Measurements from ENCODE around the gene RHAG. TPM values are rescaled to one million over a fixed set of nuclear protein-coding genes. Genes with fewer than 3 reads are reported as not detected.
A peak's percentile ranks its signal among the peaks of the same experiment; 100 is the strongest.
"Not testable (repeated sequence)": the region's sequence is repeated elsewhere in the genome, so short reads cannot be mapped to it uniquely, and the experiment has no call there.

The RHAG gene
- total RNA-seq (0.35 TPM), polyA plus RNA-seq (ENCODE audit: insufficient read depth in 1 of 8, insufficient read length in 8 of 8, low replicate concordance in 1 of 8) (1 to 10 TPM in 3 of 8 donors, under 1 TPM in 5; 0.20 to 1.5 (median 0.96) TPM)
- long read RNA-seq, donor 1, result 0 reads
- long read RNA-seq, donor 2, result 0 reads
- long read RNA-seq, donor 3, result 0 reads
- long read RNA-seq, donor 4, result 0 reads
- long read RNA-seq, donor 5, partial matches to known transcripts, result 0 of 1 reads
- long read RNA-seq, donor 5, other reads (novel, unspliced or antisense), result 0 of 1 reads
- long read RNA-seq, donor 6, partial matches to known transcripts, result 0 of 1 reads
- long read RNA-seq, donor 6, other reads (novel, unspliced or antisense), result 0 of 1 reads
- long read RNA-seq, donor 7, partial matches to known transcripts, result 0 of 1 reads
- long read RNA-seq, donor 7, other reads (novel, unspliced or antisense), result 0 of 1 reads
- long read RNA-seq, donor 8, result 0 reads
- long read RNA-seq, donor 9, result 0 reads
- long read RNA-seq, donor 10, result 0 reads
- long read RNA-seq, donor 11, result 0 reads

DNA sequence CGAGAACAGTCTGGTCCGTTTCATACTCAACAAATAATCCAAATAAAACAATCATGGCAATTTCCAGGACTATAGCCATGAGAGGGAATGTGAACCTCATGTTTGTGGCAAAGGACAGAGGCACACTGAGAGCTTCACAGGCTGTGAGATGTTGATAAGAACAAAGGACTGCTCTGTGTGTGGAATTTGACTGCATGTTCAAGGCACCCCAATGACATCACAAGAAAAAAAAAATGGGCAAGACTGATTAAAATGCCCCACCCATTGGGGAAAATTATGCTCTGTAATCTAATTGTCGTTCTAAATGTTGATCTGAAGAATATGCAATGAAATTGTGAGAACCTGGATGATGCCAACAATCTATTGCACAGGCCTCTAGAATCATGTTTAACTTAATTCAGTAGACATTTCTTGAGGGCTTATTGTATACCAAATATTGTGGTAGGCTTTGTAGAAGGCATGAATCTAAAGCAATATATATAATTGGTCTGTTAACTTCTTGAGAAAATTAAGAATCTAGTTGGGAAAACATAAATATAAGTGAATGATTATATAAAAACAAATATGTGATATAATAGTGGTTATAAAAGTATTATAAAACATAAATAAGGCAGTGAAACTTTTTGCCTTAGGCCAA is at the start of gene RHAG:
RHAG (minus strand) TSS at position 127 of the 637 bp plus-strand sequence; CDS start at position 100, 27 bp downstream.
- Histone ChIP-seq H3K4me1 (ENCODE audit: control insufficient read depth, insufficient read depth, low read length) (no peaks in the 10 kb centered on the region), H3K27me3 (ENCODE audit: control insufficient read depth, insufficient read depth, low read length) (no peaks in the 10 kb centered on the region), H3K27ac (ENCODE audit: low read length) (no peak within 1 kb of the TSS), H3K9me3 (replicated peaks; ENCODE audit: control insufficient read depth, low read depth, low read length) (no peaks in the 10 kb centered on the region), H3K36me3 (ENCODE audit: control insufficient read depth, insufficient read depth, low read length) (no peaks in the 10 kb centered on the region), H3K4me3 (ENCODE audit: low read length) (no peak within 1 kb of the TSS)
- DNase-seq, result peak; percentile 2
- no CpG with 5 or more reads among the region's 3 CpGs for WGBS (ENCODE audit: insufficient coverage)

DNA sequence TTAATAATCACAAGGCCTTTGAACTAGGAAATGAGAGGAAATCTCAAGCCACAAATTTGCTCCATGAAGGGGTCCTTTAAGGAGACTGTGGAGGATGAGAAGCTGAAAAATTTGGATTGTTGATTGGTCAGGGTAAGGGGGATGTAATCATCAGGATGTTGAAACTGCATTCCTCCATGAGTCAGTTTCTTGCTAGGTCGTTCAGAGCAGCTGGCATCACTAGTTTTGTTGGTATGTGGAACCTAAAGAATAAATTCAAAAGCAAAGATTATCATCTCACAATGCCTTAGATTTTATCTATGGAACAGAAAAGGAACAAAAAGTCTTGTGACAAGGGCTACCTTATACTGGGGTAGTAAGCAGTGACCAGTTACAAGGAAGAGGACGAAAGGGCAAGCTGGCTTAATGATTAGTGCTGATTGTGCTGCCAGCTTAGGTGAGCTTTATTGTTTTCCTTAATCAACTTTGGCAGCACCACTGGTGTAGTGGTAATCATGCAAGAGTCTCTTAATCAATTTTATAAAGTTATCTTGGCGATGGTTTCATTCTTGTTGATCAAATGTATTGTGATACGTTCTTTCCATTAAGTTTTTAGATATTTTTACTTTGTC is 40.1 kb upstream of the RHAG start:
- no peak overlapping the region for H3K4me3 ChIP-seq (ENCODE audit: low read length)

DNA sequence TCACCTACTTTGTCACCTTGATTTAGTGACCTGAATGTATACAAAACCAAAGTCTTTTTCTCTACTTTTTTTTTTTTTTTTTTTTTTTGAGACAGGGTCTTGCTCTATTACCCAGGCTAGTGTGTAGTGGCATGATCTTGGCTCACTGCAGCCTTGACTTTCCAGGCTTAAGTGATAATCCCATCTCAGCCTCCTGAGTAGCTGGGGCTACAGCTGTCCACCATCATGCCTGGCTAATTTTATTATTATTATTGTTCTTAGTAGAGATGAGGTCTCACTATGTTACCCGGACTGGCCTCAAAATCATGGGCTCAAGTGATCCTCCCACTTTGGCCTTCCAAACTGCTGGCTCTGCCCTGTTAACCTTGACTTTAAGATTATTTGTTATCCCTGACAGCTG is 39.2 kb upstream of the RHAG start:
- WGBS (ENCODE audit: insufficient coverage), result no CpG with 5 or more reads among the region's 1 CpG
- Histone ChIP-seq H3K27me3 (ENCODE audit: control insufficient read depth, insufficient read depth, low read length) (no peaks in the 10 kb centered on the region), H3K36me3 (ENCODE audit: control insufficient read depth, insufficient read depth, low read length) (no peaks in the 10 kb centered on the region), H3K4me3 (ENCODE audit: low read length) (no peak overlapping the region), H3K27ac (ENCODE audit: low read length) (no peak overlapping the region), H3K4me1 (ENCODE audit: control insufficient read depth, insufficient read depth, low read length) (no peaks in the 10 kb centered on the region), H3K9me3 (replicated peaks; ENCODE audit: control insufficient read depth, low read depth, low read length) (no peaks in the 10 kb centered on the region)
- DNase-seq, result no peak

More for the DNA sequence above, 40.1 kb upstream of the RHAG start:
- Histone ChIP-seq H3K27me3 (ENCODE audit: control insufficient read depth, insufficient read depth, low read length) (no peaks in the 10 kb centered on the region), H3K4me1 (ENCODE audit: control insufficient read depth, insufficient read depth, low read length) (no peaks in the 10 kb centered on the region), H3K36me3 (ENCODE audit: control insufficient read depth, insufficient read depth, low read length) (no peaks in the 10 kb centered on the region), H3K27ac (ENCODE audit: low read length) (no peak overlapping the region), H3K9me3 (replicated peaks; ENCODE audit: control insufficient read depth, low read depth, low read length) (no peaks in the 10 kb centered on the region)
- WGBS (ENCODE audit: insufficient coverage), result no CpG with 5 or more reads among the region's 4 CpGs
- no peak for DNase-seq

DNA sequence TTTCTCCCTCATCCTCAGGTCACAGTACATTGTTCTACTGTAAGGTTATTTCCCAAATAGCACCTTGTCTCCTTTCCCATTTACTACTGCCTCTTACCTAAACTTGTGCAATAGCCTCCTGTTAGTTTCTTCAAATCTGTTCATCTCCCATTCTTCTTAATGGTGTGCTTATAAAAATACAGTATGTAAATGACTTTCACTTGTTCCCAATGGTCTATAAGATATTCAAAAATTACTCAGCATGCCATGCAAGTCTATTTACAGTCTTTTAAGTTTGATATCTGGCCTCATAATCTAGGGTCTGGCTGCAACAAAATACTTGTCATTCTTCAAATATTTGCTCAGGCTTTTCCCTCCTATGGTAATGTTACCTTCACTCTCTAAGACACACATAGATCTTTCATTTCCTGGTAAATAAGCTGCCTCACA is 31.5 kb upstream of the RHAG start:
- Histone ChIP-seq H3K4me3 (ENCODE audit: low read length) (no peak overlapping the region), H3K27ac (ENCODE audit: low read length) (no peak overlapping the region), H3K9me3 (replicated peaks; ENCODE audit: control insufficient read depth, low read depth, low read length) (no peaks in the 10 kb centered on the region), H3K27me3 (ENCODE audit: control insufficient read depth, insufficient read depth, low read length) (no peaks in the 10 kb centered on the region), H3K36me3 (ENCODE audit: control insufficient read depth, insufficient read depth, low read length) (no peaks in the 10 kb centered on the region), H3K4me1 (ENCODE audit: control insufficient read depth, insufficient read depth, low read length) (no peaks in the 10 kb centered on the region)
- no peak for DNase-seq

DNA sequence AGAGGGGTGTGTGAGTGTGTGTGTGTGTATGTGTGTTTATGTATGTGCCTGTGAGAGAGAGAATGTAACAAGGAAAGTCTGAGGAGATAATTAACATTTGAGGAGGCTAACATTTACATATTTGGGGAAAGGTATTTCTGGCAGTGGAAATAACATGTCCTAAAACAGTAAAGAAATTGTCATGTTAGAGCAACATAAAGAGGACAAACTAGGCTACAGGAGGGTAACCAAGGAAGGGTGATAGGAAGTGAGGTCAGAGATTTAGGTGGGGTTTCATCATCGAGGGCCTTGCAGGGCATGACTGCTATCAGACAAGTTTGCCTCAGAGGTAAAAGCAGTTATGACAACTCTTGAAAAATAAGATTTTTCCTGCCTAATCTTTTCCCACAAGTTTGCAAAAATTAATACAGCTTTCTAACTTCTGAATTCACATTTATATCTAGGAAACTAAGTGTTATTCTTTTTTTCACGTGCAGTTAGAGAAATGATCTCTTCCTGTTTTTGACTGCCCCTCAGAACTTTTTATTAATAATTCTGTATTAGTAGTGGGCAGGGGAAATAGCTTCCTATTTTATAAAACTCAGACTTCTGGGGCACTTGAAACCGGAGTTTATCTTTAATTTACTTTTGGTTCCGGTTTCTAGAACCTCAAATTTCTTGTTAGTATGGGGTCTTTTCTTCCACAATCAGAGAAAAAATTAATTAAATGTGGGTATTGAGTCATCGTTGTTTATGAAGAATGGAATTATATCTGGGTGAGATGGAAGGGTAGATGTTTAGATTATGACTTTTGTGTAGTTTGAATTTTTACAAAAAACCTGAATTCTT is 30.5 kb upstream of the RHAG start:
- no peak for DNase-seq
- no peaks in the 10 kb centered on the region for H3K36me3 ChIP-seq (ENCODE audit: control insufficient read depth, insufficient read depth, low read length)
- H3K9me3 ChIP-seq (replicated peaks; ENCODE audit: control insufficient read depth, low read depth, low read length), result no peaks in the 10 kb centered on the region
- H3K27me3 ChIP-seq (ENCODE audit: control insufficient read depth, insufficient read depth, low read length), result no peaks in the 10 kb centered on the region
- no peak overlapping the region for H3K4me3 ChIP-seq (ENCODE audit: low read length)
- H3K27ac ChIP-seq (ENCODE audit: low read length), result no peak overlapping the region
- no CpG with 5 or more reads among the region's 5 CpGs for WGBS (ENCODE audit: insufficient coverage)
- no peaks in the 10 kb centered on the region for H3K4me1 ChIP-seq (ENCODE audit: control insufficient read depth, insufficient read depth, low read length)

DNA sequence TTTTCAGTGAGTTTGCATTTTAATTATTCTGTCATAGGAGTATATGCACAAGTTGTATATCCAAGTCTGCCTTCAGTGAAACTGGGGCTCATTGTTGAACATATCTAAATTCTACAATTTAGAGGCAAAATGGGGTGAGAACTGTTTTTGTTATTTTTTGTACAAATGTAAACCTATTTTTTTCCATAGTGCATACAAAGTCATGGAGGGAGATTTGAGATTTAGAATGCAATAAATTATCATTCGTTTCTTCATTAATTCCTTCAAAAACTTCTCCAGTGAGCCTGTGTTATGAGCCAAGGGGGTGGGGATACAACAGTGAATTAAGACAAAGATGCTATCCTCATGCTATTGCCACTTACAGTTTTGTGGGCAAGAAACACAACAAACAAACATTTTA is 29.8 kb upstream of the RHAG start:
- H3K9me3 ChIP-seq (replicated peaks; ENCODE audit: control insufficient read depth, low read depth, low read length), result no peaks in the 10 kb centered on the region
- no peaks in the 10 kb centered on the region for H3K36me3 ChIP-seq (ENCODE audit: control insufficient read depth, insufficient read depth, low read length)
- no peak for DNase-seq
- H3K27ac ChIP-seq (ENCODE audit: low read length), result no peak overlapping the region
- H3K4me1 ChIP-seq (ENCODE audit: control insufficient read depth, insufficient read depth, low read length), result no peaks in the 10 kb centered on the region
- no peak overlapping the region for H3K4me3 ChIP-seq (ENCODE audit: low read length)
- no peaks in the 10 kb centered on the region for H3K27me3 ChIP-seq (ENCODE audit: control insufficient read depth, insufficient read depth, low read length)
- WGBS (ENCODE audit: insufficient coverage), result no CpG with 5 or more reads among the region's 1 CpG

DNA sequence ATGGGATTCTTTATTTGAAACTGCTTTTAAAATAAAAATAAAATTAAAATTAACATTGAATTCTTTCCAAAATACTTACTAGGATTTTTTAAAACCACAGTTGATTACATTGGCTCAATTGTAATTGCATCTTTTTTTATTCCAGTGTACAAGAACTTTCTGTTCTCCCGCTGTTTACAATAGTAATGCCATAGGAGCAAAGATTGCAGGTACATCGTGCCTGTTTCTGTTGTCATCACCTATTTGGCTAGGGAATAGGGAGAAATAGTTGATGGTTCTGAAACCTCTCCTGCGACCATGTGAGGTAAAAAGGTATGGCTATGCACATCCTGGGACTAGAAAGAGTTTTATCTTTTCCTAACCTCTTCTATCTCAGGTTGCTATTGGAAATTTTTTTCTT is 28.2 kb upstream of the RHAG start:
- Histone ChIP-seq H3K27ac (ENCODE audit: low read length) (no peak overlapping the region), H3K36me3 (ENCODE audit: control insufficient read depth, insufficient read depth, low read length) (no peaks in the 10 kb centered on the region), H3K4me1 (ENCODE audit: control insufficient read depth, insufficient read depth, low read length) (no peaks in the 10 kb centered on the region), H3K9me3 (replicated peaks; ENCODE audit: control insufficient read depth, low read depth, low read length) (no peaks in the 10 kb centered on the region), H3K4me3 (ENCODE audit: low read length) (no peak overlapping the region), H3K27me3 (ENCODE audit: control insufficient read depth, insufficient read depth, low read length) (no peaks in the 10 kb centered on the region)
- WGBS (ENCODE audit: insufficient coverage), result no CpG with 5 or more reads among the region's 3 CpGs
- no peak for DNase-seq

DNA sequence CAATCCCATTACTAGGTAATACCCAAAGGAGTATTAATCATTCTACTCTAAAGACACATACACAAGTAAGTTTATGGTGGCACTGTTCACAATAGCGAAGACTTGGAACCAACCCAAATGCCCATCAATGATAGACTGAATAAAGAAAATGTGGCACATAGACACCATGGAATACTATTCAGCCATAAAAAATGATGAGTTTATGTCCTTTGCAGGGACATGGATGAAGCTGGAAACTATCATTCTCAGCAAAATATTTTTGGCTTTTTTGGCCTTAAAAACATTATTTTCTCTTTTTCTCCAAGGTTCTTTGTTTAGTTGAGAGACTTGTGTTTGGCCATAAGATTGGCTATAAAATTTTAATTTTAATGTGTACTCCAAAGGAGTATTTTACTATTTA is 27.4 kb upstream of the RHAG start:
- not testable (repeated sequence) for H3K27me3 ChIP-seq (ENCODE audit: control insufficient read depth, insufficient read depth, low read length); H3K27ac ChIP-seq (ENCODE audit: low read length); H3K4me3 ChIP-seq (ENCODE audit: low read length); H3K9me3 ChIP-seq (replicated peaks; ENCODE audit: control insufficient read depth, low read depth, low read length); H3K4me1 ChIP-seq (ENCODE audit: control insufficient read depth, insufficient read depth, low read length); DNase-seq; H3K36me3 ChIP-seq (ENCODE audit: control insufficient read depth, insufficient read depth, low read length)
- no CpG with 5 or more reads among the region's 1 CpG for WGBS (ENCODE audit: insufficient coverage)

DNA sequence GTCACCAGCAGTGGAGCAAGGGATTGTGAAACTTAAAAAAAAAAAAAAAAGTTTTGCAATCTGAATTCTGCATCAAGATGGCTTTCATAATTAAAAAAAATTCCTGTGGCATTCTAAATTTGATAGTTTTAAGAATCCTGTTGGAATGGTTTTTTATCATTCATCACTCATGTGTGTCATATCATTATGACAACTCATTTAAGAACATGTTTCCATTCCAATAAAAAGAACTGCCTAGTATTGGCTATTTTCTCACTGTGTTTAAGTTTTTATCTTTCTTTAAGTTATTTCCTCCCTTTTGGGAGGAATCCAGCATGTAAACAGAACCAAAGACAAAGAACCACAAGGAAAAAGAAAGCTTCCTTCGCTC is 26.2 kb upstream of the RHAG start:
- H3K4me3 ChIP-seq (ENCODE audit: low read length), result no peak overlapping the region
- H3K4me1 ChIP-seq (ENCODE audit: control insufficient read depth, insufficient read depth, low read length), result no peaks in the 10 kb centered on the region
- WGBS (ENCODE audit: insufficient coverage), result no CpG with 5 or more reads among the region's 1 CpG
- no peaks in the 10 kb centered on the region for H3K27me3 ChIP-seq (ENCODE audit: control insufficient read depth, insufficient read depth, low read length)
- no peaks in the 10 kb centered on the region for H3K36me3 ChIP-seq (ENCODE audit: control insufficient read depth, insufficient read depth, low read length)
- peak; percentile 3 for DNase-seq
- H3K9me3 ChIP-seq (replicated peaks; ENCODE audit: control insufficient read depth, low read depth, low read length), result no peaks in the 10 kb centered on the region
- no peak overlapping the region for H3K27ac ChIP-seq (ENCODE audit: low read length)
